ENCODE results near the gene LRRC46.

The LRRC46 gene

GRCh38 chr17:47847341-47848197, 16.1 kb downstream of the LRRC46 start:
- H3K4me3 ChIP-seq (ENCODE audit: low read length): peak overlapping the region; percentile 49
- H3K9ac ChIP-seq (ENCODE audit: low read length): no peak overlapping the region
- H3K9me3 ChIP-seq (ENCODE audit: control insufficient read depth, low read depth, low read length): no peaks in the 10 kb centered on the region
- H3K36me3 ChIP-seq (ENCODE audit: control insufficient read depth, low read depth, low read length): no peaks in the 10 kb centered on the region
- peaks cover 24% of the 10 kb centered on the region for H3K4me1 ChIP-seq (ENCODE audit: control insufficient read depth, low read depth, low read length)
- H3K27ac ChIP-seq (ENCODE audit: low read length): no peak overlapping the region
- peaks cover 79% of the 10 kb centered on the region for H3K27me3 ChIP-seq (ENCODE audit: control insufficient read depth, insufficient read depth, low read length)

DNA sequence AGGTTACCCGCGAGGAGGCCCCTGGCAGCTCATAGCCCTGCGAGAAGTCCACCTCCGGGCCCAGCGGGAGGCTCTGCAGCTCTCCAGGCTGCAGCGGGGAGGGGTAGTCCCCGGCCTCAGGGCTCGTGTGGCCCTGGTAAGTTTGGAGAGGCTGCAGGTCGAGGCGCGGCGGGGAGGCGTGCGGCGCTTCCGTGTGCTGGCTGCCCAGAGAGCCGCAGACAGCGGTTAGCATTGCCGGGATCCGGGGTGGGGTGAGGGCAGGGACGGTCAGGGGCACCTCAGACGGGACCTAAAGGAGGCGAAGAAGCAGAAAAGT, 16.7 kb downstream of the LRRC46 start:
- Histone ChIP-seq H3K27ac (ENCODE audit: low read length) (no peak overlapping the region), H3K36me3 (ENCODE audit: control insufficient read depth, low read depth, low read length) (no peaks in the 10 kb centered on the region), H3K9ac (ENCODE audit: low read length) (no peak overlapping the region), H3K27me3 (ENCODE audit: control insufficient read depth, insufficient read depth, low read length) (peaks cover 85% of the 10 kb centered on the region), H3K9me3 (ENCODE audit: control insufficient read depth, low read depth, low read length) (no peaks in the 10 kb centered on the region), H3K4me3 (ENCODE audit: low read length) (peak overlapping the region; percentile 49), H3K4me1 (ENCODE audit: control insufficient read depth, low read depth, low read length) (peaks cover 25% of the 10 kb centered on the region)

DNA sequence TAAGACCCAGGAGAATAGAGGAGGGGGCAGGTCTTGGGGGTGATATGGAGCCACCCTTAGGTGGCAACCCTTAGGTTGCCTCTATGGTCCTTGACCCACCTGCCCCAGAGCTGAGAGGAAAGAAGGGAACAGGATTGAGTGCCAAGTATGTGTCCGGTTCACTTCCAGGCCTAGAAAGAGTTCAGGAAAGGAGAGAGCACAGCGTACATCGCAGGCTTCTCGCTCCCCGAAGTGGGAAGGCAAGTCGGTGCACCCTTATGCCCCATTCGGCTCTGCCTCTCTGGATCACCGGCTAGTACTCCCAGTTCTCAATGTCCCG, 18.9 kb downstream of the LRRC46 start:
- H3K36me3 ChIP-seq (ENCODE audit: control insufficient read depth, low read depth, low read length): no peaks in the 10 kb centered on the region
- H3K9ac ChIP-seq (ENCODE audit: low read length): peak overlapping the region; percentile 14
- H3K4me1 ChIP-seq (ENCODE audit: control insufficient read depth, low read depth, low read length): peaks cover 23% of the 10 kb centered on the region
- H3K27me3 ChIP-seq (ENCODE audit: control insufficient read depth, insufficient read depth, low read length): peaks cover 99% of the 10 kb centered on the region
- no peaks in the 10 kb centered on the region for H3K9me3 ChIP-seq (ENCODE audit: control insufficient read depth, low read depth, low read length)
- H3K4me3 ChIP-seq (ENCODE audit: low read length): peak overlapping the region; percentile 69
- no peak overlapping the region for H3K27ac ChIP-seq (ENCODE audit: low read length)

DNA sequence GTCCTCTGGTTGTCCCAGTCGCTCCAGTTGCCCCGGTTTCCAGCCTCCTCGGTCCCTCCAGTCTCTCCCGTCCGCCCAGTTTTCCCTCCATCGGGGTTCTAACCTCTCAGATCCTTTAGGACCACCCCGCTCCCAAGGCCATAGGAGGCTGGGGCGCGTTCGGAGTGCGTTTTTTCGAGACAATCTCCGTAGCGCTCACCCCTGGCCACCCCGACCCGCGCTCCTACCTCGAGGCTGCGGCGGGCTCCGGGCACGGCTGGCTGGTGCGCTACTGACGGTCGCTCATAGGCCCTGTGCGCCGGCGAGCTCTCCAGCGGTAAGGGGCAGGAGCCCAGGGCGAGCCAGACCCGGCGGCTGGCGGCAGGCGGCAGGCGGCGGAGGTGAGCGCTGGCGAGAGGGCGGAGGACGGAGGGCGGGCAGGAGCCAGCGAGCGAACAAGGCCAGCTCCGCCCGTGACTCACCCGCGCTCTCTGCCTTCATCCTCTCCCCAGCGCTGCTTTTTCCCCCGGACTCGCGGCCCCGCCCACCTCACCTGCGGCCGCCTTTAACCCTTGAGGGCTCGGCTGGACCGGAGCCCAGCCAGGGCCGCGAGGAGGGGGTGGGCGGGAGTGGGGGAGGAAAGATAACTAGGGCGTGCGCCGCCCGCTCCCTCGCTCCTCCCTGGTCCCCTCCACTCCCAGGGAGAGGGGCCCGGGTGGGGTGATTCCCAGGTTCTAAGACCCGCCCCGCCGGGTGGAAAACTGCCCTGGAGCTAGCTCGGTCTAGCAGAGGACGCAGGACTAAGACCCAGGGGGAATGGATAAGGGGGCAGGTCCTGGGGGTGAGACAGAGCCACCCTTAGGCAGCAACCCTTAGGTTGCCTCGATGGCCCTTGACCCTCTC, 19.5 kb downstream of the LRRC46 start, which contains the start of gene SP6:
SP6 (minus strand) TSS at position 472 of the 882 bp plus-strand sequence. CDS start 2,734 bp downstream, outside the sequence.
- Histone ChIP-seq H3K36me3 (ENCODE audit: control insufficient read depth, low read depth, low read length) (no peaks in the 10 kb centered on the region), H3K27ac (ENCODE audit: low read length) (no peak within 1 kb of the TSS), H3K27me3 (ENCODE audit: control insufficient read depth, insufficient read depth, low read length) (peaks cover 99% of the 10 kb centered on the region), H3K9ac (ENCODE audit: low read length) (peak within 1 kb of the TSS; percentile 14), H3K4me1 (ENCODE audit: control insufficient read depth, low read depth, low read length) (peaks cover 23% of the 10 kb centered on the region), H3K9me3 (ENCODE audit: control insufficient read depth, low read depth, low read length) (no peaks in the 10 kb centered on the region), H3K4me3 (ENCODE audit: low read length) (peak within 1 kb of the TSS; percentile 69)

- Histone ChIP-seq H3K27me3 (ENCODE audit: control insufficient read depth, insufficient read depth, low read length) (peaks cover 98% of the 10 kb centered on the region), H3K9ac (ENCODE audit: low read length) (no peak overlapping the region), H3K27ac (ENCODE audit: low read length) (no peak overlapping the region), H3K4me3 (ENCODE audit: low read length) (peak overlapping the region; percentile 69), H3K9me3 (ENCODE audit: control insufficient read depth, low read depth, low read length) (no peaks in the 10 kb centered on the region), H3K4me1 (ENCODE audit: control insufficient read depth, low read depth, low read length) (peaks cover 23% of the 10 kb centered on the region), H3K36me3 (ENCODE audit: control insufficient read depth, low read depth, low read length) (no peaks in the 10 kb centered on the region)
Measured at GRCh38 chr17:47851764-47852112, 20.3 kb downstream of the LRRC46 start.

DNA sequence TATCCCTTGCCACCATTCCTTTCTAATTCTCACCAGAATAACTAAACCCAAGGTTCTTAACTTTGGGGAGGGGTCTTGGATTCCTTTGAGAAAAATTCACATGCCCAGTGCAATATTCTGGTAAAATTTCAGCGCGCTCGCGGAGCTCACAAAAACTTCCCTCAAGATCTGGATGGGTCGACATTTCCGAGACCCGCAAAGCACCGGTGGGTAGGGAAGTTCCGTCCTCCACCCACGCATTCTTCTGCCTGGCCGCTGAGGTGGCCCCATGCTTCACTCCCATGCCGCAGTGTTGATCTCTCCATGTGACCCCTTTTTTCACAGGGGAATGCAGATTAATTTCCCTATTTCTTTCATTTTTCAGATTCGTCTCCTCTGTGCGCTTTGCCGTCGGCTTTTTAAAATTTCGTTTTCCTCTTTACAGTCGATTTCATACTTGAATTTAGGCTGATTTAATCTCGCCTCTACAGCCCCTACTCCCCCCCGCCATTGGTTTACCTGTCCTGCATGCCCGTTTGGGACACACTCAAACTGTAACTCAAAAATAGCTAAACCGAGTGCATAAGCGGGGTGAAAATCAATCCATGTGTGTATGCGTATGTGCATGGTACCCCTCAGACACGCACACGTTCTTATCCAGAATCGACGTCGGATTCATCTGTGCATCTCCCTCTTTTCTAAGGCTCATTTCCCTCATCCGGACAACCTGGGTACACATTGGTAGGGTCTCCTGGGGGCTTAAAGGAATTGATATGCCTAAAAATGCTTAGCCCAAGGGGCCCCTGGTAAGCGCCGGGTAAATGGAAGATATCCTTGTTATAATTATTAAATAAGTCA, 20.9 kb downstream of the LRRC46 start:
- H3K9me3 ChIP-seq (ENCODE audit: control insufficient read depth, low read depth, low read length): no peaks in the 10 kb centered on the region
- H3K9ac ChIP-seq (ENCODE audit: low read length): no peak overlapping the region
- H3K36me3 ChIP-seq (ENCODE audit: control insufficient read depth, low read depth, low read length): no peaks in the 10 kb centered on the region
- peak overlapping the region; percentile 69 for H3K4me3 ChIP-seq (ENCODE audit: low read length)
- peaks cover 23% of the 10 kb centered on the region for H3K4me1 ChIP-seq (ENCODE audit: control insufficient read depth, low read depth, low read length)
- no peak overlapping the region for H3K27ac ChIP-seq (ENCODE audit: low read length)
- peaks cover 92% of the 10 kb centered on the region for H3K27me3 ChIP-seq (ENCODE audit: control insufficient read depth, insufficient read depth, low read length)

- Histone ChIP-seq H3K9ac (ENCODE audit: low read length) (no peak overlapping the region), H3K27ac (ENCODE audit: low read length) (no peak overlapping the region), H3K4me1 (ENCODE audit: control insufficient read depth, low read depth, low read length) (peaks cover 23% of the 10 kb centered on the region), H3K36me3 (ENCODE audit: control insufficient read depth, low read depth, low read length) (no peaks in the 10 kb centered on the region), H3K4me3 (ENCODE audit: low read length) (no peak overlapping the region), H3K9me3 (ENCODE audit: control insufficient read depth, low read depth, low read length) (no peaks in the 10 kb centered on the region), H3K27me3 (ENCODE audit: control insufficient read depth, insufficient read depth, low read length) (peaks cover 79% of the 10 kb centered on the region)
Measured at GRCh38 chr17:47853616-47854015, 22.1 kb downstream of the LRRC46 start.

DNA sequence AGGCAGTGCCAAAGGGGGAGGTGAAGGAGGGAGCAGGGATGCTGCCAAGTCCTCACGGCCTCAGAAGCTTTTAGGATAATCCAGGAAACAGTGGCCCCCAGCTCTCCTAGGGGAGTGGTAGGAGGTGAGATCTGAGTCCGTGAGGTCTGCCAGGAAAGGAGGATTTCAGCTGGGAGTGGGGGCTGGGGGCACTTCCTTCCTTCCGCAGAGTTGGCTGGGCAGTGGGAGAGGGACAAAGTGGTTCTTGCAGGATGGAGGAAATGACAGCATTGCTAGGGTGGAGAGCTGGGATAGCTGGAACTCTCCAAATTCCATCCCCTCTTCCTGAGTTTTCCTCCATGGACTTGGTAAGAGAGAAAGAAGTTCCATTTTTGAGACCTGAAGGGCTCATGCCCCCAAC, 24.3 kb downstream of the LRRC46 start:
- peaks cover 17% of the 10 kb centered on the region for H3K4me1 ChIP-seq (ENCODE audit: control insufficient read depth, low read depth, low read length)
- H3K27me3 ChIP-seq (ENCODE audit: control insufficient read depth, insufficient read depth, low read length): peaks cover 58% of the 10 kb centered on the region
- H3K27ac ChIP-seq (ENCODE audit: low read length): no peak overlapping the region
- no peak overlapping the region for H3K9ac ChIP-seq (ENCODE audit: low read length)
- H3K36me3 ChIP-seq (ENCODE audit: control insufficient read depth, low read depth, low read length): no peaks in the 10 kb centered on the region
- H3K9me3 ChIP-seq (ENCODE audit: control insufficient read depth, low read depth, low read length): no peaks in the 10 kb centered on the region
- H3K4me3 ChIP-seq (ENCODE audit: low read length): no peak overlapping the region

- H3K27me3 ChIP-seq (ENCODE audit: control insufficient read depth, insufficient read depth, low read length): peaks cover 49% of the 10 kb centered on the region
- no peak overlapping the region for H3K4me3 ChIP-seq (ENCODE audit: low read length)
- no peaks in the 10 kb centered on the region for H3K36me3 ChIP-seq (ENCODE audit: control insufficient read depth, low read depth, low read length)
- H3K27ac ChIP-seq (ENCODE audit: low read length): no peak overlapping the region
- H3K4me1 ChIP-seq (ENCODE audit: control insufficient read depth, low read depth, low read length): peaks cover 17% of the 10 kb centered on the region
- H3K9me3 ChIP-seq (ENCODE audit: control insufficient read depth, low read depth, low read length): no peaks in the 10 kb centered on the region
- no peak overlapping the region for H3K9ac ChIP-seq (ENCODE audit: low read length)
Measured at GRCh38 chr17:47856830-47857229, 25.4 kb downstream of the LRRC46 start.

DNA sequence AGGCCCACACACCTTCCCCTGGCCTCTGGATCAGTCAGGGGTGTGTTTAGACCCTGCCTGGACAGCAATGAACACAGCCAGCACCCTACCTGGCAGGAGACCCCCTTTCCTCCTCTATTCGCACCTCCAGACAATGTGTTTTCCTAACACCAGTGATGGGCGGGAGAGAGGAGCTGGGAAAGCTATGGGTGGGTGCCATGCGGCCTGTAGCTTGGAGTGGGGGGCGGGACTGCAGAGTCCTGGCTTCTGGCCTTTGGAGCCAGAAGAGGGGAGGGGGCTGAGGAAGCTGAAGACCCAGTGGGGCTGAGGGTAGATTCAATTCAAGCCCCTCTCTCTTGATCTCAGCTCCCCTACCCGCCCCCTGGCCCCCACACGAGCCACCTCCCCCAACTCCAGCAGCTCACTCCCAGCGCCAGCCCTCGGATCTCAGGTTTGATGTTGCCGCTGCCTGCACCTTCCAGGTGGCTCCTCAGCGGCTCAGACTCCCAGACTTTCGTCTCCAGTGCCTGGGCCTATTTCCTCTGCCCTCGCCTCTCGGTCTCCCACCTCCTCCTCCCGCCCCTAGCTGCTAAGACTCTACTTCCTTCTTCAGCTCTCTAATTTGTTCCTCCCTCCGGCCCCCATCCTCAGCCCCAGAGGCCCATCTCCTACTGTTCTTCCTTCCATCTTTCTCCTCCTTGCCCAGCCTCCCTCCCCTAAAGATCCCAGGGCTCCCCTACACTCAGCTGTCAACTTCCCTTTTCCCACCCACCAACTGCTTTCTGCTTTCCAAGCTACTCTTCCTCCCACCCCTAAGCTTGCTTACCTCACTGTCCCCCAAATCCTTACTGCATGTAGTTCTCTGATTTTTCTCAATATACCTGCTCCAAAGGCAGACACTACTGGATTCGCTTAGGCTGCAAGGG, 26.3 kb downstream of the LRRC46 start:
- H3K36me3 ChIP-seq (ENCODE audit: control insufficient read depth, low read depth, low read length): no peaks in the 10 kb centered on the region
- peaks cover 39% of the 10 kb centered on the region for H3K27me3 ChIP-seq (ENCODE audit: control insufficient read depth, insufficient read depth, low read length)
- no peaks in the 10 kb centered on the region for H3K9me3 ChIP-seq (ENCODE audit: control insufficient read depth, low read depth, low read length)
- H3K27ac ChIP-seq (ENCODE audit: low read length): no peak overlapping the region
- H3K4me1 ChIP-seq (ENCODE audit: control insufficient read depth, low read depth, low read length): peaks cover 8% of the 10 kb centered on the region
- H3K9ac ChIP-seq (ENCODE audit: low read length): no peak overlapping the region
- no peak overlapping the region for H3K4me3 ChIP-seq (ENCODE audit: low read length)
